ENCODE data around the gene KRTAP4-9. TPM values are rescaled to one million over a fixed set of nuclear protein-coding genes. Genes with fewer than 3 reads are reported as not detected.

The KRTAP4-9 gene
- total RNA-seq: not detected

DNA sequence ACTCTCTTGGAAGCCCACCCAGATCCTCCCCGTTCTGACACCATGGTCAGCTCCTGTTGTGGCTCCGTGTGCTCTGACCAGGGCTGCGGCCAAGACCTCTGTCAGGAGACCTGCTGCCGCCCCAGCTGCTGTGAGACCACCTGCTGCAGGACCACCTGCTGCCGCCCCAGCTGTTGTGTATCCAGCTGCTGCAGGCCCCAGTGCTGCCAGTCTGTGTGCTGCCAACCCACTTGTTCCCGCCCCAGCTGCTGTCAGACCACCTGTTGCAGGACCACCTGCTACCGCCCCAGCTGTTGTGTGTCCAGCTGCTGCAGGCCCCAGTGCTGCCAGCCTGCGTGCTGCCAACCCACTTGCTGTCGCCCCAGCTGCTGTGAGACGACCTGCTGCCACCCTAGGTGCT lies at the start of gene KRTAP4-9:
Gene KRTAP4-9 (plus strand): TSS at position 43 of the 400 bp plus-strand sequence. CDS start 0 bp downstream, at position 43.

DNA sequence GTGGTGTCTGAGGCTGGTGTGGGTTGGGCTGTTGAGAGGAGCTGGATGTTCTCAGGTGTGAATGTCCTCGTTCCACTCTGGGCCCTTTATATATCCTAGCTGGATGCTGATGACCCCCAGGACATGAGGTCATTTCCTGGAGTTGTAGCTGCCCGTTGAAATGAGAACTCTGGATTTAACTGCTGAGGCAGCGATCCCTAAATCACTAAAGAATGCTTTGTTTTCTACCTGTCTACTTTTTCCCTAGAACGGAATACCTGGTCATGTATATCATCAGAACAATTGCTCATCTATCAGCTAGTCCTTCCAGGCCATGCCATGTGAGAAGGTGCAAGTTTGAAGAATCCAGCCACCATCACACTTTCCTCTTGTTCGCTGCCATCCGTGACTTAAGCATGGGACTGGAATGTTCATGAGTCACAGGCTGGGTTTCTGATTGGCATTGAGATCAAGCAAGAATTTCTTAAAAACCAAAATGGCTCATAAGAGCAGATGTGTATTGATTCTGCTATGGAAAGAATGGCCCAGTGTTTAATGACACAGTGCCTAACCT lies 45.1 kb upstream of the KRTAP4-9 start, which contains the start of gene KRTAP2-3:
Gene KRTAP2-3 (minus strand): TSS at position 63 of the 553 bp plus-strand sequence. CDS start 64 bp downstream, outside the sequence.

DNA sequence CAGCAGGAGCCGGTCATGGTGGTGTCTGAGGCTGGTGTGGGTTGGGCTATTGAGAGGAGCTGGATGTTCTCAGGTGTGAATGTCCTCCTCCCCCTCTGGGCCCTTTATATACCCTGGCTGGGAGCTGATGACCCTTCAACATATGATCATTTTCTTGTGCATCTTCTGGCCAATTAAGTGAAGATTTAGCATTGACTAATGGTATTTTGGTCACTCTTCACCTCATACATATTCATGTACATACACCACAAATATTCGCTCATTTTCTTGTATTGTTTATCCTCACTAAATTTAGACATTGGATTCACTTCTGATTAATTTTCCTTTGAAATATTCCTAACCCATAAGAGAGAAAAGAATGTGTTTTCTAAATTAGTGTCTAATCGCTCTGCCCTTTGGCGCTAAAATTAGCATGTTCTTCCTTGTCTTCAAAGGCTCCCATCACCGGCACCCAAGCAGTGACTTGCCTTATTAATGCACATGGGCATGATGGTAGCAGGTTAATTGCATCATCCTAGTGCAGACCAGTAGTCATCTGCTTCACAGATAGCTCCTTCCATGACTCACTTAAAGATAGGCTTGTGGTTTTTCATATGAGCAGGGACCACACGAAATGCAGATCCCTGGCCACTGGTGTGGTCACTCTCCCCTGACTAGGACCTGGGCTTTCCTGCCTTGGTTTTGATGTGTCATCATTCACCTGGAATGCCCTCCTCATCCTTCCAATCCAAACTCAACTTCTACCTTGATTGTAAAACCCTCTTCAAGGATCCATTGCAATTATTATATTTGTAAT lies 39.2 kb upstream of the KRTAP4-9 start, which contains the start of gene KRTAP2-4:
Gene KRTAP2-4 (minus strand): TSS at position 51 of the 796 bp plus-strand sequence. CDS start 34 bp downstream, at position 17.

DNA sequence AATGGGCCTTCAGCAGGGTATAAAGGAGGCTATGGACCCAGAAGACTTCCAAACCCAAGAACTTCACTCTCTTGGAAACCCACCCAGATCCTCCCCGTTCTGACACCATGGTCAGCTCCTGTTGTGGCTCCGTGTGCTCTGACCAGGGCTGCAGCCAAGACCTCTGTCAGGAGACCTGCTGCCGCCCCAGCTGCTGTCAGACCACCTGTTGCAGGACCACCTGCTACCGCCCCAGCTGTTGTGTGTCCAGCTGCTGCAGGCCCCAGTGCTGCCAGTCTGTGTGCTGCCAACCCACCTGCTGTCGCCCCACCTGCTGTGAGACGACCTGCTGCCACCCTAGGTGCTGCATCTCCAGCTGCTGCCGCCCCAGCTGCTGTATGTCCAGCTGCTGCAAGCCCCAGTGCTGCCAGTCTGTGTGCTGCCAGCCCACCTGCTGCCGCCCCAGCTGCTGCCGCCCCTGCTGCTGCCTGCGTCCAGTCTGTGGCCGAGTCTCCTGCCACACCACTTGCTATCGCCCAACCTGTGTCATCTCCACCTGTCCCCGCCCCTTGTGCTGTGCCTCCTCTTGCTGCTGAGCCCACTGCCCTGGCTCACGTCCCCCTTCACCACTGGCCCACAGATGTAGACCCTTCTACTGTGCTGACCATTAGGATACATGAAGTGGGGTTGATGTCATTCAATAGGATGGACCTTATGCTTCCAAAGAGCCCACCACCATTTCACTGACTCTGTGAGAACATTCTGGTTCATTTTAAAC lies 20.9 kb upstream of the KRTAP4-9 start, which contains the start of gene KRTAP4-7:
Gene KRTAP4-7 (plus strand): TSS at position 51 of the 757 bp plus-strand sequence. CDS start 57 bp downstream, at position 108.

DNA sequence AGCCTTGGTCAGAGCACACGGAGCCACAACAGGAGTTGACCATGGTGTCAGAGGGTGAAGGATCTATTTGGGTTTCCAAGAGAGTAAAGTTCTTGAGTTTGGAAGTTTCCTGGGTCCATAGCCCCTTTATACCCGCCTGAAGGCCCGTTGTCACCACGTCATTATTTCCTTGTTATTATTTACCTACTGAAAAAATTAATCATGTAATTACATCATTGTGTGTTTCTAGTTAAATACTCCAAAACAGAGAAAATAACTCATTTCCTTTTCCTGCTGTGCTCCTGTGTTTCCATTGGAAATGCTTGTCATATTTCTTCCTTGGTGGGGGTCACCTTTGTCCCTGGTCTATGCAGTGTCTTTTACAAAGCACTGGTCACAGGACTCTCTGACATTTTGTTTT lies 7.1 kb upstream of the KRTAP4-9 start, which contains the start of gene KRTAP4-8:
Gene KRTAP4-8 (minus strand): TSS at position 101 of the 400 bp plus-strand sequence. CDS start 58 bp downstream, at position 43.

DNA sequence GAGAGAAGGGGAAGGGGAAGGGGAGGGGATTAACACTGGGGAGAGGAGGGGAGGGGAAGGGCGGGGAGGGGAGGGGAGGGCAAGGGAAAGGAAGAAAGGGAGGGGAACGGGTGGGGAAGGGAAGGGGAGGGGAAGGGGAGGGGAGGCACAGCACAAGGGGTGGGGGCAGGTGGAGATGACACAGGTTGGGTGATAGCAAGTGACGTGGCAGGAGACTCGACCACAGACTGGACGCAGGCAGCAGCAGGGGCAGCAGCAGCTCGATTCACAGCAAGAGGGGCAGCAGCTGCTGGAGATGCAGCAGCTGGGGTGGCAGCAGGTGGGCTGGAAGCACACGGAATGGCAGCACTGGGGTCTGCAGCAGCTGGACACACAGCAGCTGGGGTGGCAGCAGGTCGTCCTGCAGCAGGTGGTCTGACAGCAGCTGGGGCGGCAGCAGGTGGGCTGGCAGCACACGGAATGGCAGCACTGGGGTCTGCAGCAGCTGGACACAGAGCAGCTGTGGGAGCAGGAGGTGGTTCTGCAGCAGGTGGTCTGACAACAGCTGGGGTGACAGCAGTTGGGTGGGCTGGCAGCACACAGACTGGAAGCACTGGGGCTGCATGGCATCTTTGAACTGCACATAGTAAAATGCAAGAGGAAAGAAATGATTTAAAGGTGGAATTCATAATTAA lies 3.5 kb upstream of the KRTAP4-9 start, which contains the start of gene KRTAP4-16:
Gene KRTAP4-16 (minus strand): TSS at position 624 of the 674 bp plus-strand sequence. CDS start 0 bp downstream, at position 624.

DNA sequence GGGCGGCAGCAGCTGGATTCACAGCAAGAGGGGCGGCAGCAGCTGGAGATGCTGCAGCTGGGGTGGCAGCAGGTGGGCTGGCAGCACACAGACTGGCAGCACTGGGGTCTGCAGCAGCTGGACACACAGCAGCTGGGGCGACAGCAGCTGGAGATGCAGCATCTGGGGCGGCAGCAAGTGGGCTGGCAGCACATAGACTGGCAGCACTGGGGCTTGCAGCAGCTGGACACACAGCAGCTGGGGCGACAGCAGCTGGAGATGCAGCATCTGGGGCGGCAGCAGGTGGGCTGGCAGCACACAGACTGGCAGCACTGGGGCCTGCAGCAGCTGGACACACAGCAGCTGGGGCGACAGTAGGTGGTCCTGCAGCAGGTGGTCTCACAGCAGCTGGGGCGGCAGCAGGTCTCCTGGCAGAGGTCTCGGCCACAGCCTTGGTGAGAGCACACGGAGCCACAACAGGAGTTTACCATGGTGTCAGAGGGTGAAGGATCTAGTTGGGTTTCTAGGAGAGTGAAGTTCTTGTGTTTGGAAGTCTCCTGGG lies 12.7 kb downstream of the KRTAP4-9 start, which contains the start of gene KRTAP4-11:
Gene KRTAP4-11 (minus strand): TSS at position 528 of the 541 bp plus-strand sequence. CDS start 58 bp downstream, at position 470.

DNA sequence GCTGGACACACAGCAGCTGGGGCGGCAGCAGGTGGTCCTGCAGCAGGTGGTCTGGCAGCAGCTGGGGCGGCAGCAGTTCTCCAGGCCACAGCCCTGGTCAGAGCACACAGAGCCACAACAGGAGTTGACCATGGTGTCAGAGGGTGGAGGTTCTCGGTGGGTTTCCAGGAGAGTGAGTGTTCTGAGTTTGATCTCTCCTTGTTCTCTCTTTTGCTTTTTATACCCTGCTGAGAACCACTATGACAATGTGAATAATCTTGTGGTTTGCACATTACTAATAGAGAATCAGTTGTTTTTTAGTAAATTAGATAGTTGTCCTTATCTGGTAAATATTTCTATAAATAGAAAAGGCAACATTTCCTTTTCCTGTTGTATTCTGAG lies 18.8 kb downstream of the KRTAP4-9 start, which contains the start of gene KRTAP4-12:
Gene KRTAP4-12 (minus strand): TSS at position 192 of the 381 bp plus-strand sequence. CDS start 60 bp downstream, at position 132.

DNA sequence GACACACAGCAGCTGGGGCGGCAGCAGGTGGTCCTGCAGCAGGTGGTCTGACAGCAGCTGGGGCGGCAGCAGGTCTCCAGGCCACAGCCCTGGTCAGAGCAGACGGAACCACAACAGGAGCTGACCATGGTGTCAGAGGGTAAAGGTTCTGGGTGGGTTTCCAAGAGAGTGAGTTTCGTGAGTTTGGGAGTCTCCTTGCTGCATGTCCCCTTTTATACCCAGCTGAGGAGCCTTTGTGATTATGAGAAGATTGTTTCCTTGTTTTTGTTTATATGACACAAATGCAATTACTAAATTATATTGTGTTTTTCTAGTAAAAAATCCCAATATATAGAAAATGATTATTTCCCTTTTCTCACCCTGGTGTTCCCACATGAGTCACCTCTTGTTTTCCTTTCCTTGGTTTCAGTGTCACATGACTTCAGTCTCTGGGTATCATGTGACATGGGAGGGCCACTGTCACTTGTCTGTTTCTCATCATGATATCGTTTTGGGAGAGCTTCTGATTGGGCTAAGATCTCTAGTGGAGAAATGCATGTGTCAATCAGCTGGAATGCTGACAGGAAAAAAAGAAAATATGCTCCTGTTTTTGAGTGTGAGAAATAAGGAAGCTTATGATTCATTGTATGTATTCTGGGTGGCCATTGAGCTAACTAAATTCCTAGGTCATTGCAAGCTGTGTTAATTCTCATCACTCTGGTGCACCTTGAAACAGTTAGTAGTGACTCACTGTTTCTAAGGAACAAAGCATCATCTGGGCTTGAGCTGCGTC lies 35.4 kb downstream of the KRTAP4-9 start, which contains the start of gene KRTAP4-6:
Gene KRTAP4-6 (minus strand): TSS at position 185 of the 772 bp plus-strand sequence. CDS start 57 bp downstream, at position 128.

DNA sequence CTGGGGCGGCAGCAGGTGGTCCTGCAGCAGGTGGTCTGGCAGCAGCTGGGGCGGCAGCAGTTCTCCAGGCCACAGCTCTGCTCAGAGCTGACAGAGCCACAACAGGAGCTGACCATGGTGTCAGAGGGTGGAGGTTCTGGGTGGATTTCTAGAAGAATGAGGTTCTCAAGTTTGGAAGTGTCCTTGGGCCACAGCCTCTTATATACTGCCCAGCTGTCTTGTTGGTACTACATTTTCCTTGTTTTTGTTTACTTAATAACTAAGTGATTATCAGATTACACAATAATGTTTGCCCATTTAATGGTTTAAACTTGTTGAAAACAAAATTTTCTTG lies 44.4 kb downstream of the KRTAP4-9 start, which contains the start of gene KRTAP4-5:
Gene KRTAP4-5 (minus strand): TSS at position 174 of the 334 bp plus-strand sequence. CDS start 58 bp downstream, at position 116.

Other genes with a start within 250 kb of the KRTAP4-9 start
- not detected for gene KRT12, start 238.2 kb upstream of the KRTAP4-9 start, total RNA-seq
- not detected for gene KRT20, start 220.1 kb upstream of the KRTAP4-9 start, total RNA-seq
- not detected for gene KRT23, start 167.7 kb upstream of the KRTAP4-9 start, total RNA-seq
- not detected for gene KRT39, start 138.4 kb upstream of the KRTAP4-9 start, total RNA-seq
- gene KRT40, start 121.1 kb upstream of the KRTAP4-9 start, total RNA-seq: not detected
- not detected for gene KRTAP3-3, start 111.2 kb upstream of the KRTAP4-9 start, total RNA-seq
- not detected for gene KRTAP3-2, start 105.5 kb upstream of the KRTAP4-9 start, total RNA-seq
- gene KRTAP3-1, start 96.3 kb upstream of the KRTAP4-9 start, total RNA-seq: not detected
- gene KRTAP1-5, start 78.2 kb upstream of the KRTAP4-9 start, total RNA-seq: not detected
- gene KRTAP1-4, start 75.2 kb upstream of the KRTAP4-9 start, total RNA-seq: not detected
- not detected for gene KRTAP1-3, start 70.5 kb upstream of the KRTAP4-9 start, total RNA-seq
- gene KRTAP1-1, start 63.9 kb upstream of the KRTAP4-9 start, total RNA-seq: not detected
- not detected for gene KRTAP2-1, start 58.1 kb upstream of the KRTAP4-9 start, total RNA-seq
- gene KRTAP2-2, start 50.2 kb upstream of the KRTAP4-9 start, total RNA-seq: not detected
- gene KRTAP2-3, start 45.3 kb upstream of the KRTAP4-9 start, total RNA-seq: not detected
- gene KRTAP2-4, start 39.5 kb upstream of the KRTAP4-9 start, total RNA-seq: not detected
- gene KRTAP4-7, start 21.2 kb upstream of the KRTAP4-9 start, total RNA-seq: not detected
- gene KRTAP4-8, start 7.2 kb upstream of the KRTAP4-9 start, total RNA-seq: not detected
- gene KRTAP4-16, start 3.2 kb upstream of the KRTAP4-9 start, total RNA-seq: not detected
- gene KRTAP4-11, start 13.0 kb downstream of the KRTAP4-9 start, total RNA-seq: not detected
- not detected for gene KRTAP4-12, start 18.8 kb downstream of the KRTAP4-9 start, total RNA-seq
- not detected for gene KRTAP4-6, start 35.2 kb downstream of the KRTAP4-9 start, total RNA-seq
- not detected for gene KRTAP4-5, start 44.4 kb downstream of the KRTAP4-9 start, total RNA-seq
- not detected for gene KRTAP4-4, start 55.4 kb downstream of the KRTAP4-9 start, total RNA-seq
- not detected for gene KRTAP4-3, start 62.8 kb downstream of the KRTAP4-9 start, total RNA-seq
- gene KRTAP4-2, start 72.8 kb downstream of the KRTAP4-9 start, total RNA-seq: not detected
- not detected for gene KRTAP4-1, start 79.5 kb downstream of the KRTAP4-9 start, total RNA-seq
- not detected for gene KRTAP9-1, start 84.5 kb downstream of the KRTAP4-9 start, total RNA-seq
- gene KRTAP9-2, start 121.3 kb downstream of the KRTAP4-9 start, total RNA-seq: not detected
- gene KRTAP9-3, start 127.1 kb downstream of the KRTAP4-9 start, total RNA-seq: not detected
- not detected for gene KRTAP9-8, start 132.6 kb downstream of the KRTAP4-9 start, total RNA-seq
- gene KRTAP9-4, start 144.3 kb downstream of the KRTAP4-9 start, total RNA-seq: not detected
- not detected for gene KRTAP9-9, start 150.0 kb downstream of the KRTAP4-9 start, total RNA-seq
- not detected for gene KRTAP9-6, start 160.0 kb downstream of the KRTAP4-9 start, total RNA-seq
- gene KRTAP9-7, start 170.3 kb downstream of the KRTAP4-9 start, total RNA-seq: not detected
- not detected for gene KRTAP29-1, start 197.5 kb downstream of the KRTAP4-9 start, total RNA-seq
- gene KRTAP16-1, start 203.9 kb downstream of the KRTAP4-9 start, total RNA-seq: not detected
- gene KRTAP17-1, start 210.3 kb downstream of the KRTAP4-9 start, total RNA-seq: not detected
- gene KRT33A, start 245.4 kb downstream of the KRTAP4-9 start, total RNA-seq: not detected